SK-N-SH treated with all-trans-retinoic acid at 6 μM for 48 hours (cell line): ENCODE results near the gene VPS11.

ENCODE experiments used
- ATAC-seq: fragments of 200-7000 bp; cut with Tn5 transposase; 3 replicates; pipeline ENCODE4 v1.9.1; 2020; ENCODE audit warnings: mild to moderate bottlenecking, moderate library complexity
- ARNTL ChIP-seq: fragments of 450-650 bp; formaldehyde crosslinking; IDR thresholded peaks from 2 replicates; pipeline ENCODE4 v1.5.0; 2020; ENCODE audit warnings: low read depth, mild to moderate bottlenecking, moderate library complexity, borderline replicate concordance
- BACH2 ChIP-seq: fragments of 250-450 bp; sonication (Bioruptor Pico); IDR thresholded peaks from 2 replicates; pipeline ENCODE4 v1.9.0; 2021; ENCODE audit warnings: mild to moderate bottlenecking, borderline replicate concordance
- CREB5 ChIP-seq: fragments of 250-450 bp; sonication (Bioruptor Pico); IDR thresholded peaks from 2 replicates; pipeline ENCODE4 v1.5.1; 2020; ENCODE audit warnings: low read depth, mild to moderate bottlenecking, moderate library complexity
- CSDC2 ChIP-seq: fragments of 250-450 bp; sonication (Bioruptor Pico); IDR thresholded peaks from 2 replicates; pipeline ENCODE4 v1.5.0; 2020; ENCODE audit warnings: mild to moderate bottlenecking, moderate library complexity
- CSRNP3 ChIP-seq: fragments of 250-450 bp; sonication (Bioruptor Pico); IDR thresholded peaks from 2 replicates; pipeline ENCODE4 v1.5.1; 2021; ENCODE audit warnings: mild to moderate bottlenecking, moderate library complexity
- ESRRG ChIP-seq: fragments of 250-450 bp; sonication (Bioruptor Pico); IDR thresholded peaks from 2 replicates; pipeline ENCODE4 v1.6.1; 2021; ENCODE audit warnings: mild to moderate bottlenecking
- GLIS3 ChIP-seq: fragments of 250-450 bp; sonication (Bioruptor Pico); IDR thresholded peaks from 2 replicates; pipeline ENCODE4 v1.5.0; 2020; ENCODE audit warnings: mild to moderate bottlenecking, moderate library complexity
- OSR1 ChIP-seq: fragments of 250-450 bp; sonication (Bioruptor Pico); IDR thresholded peaks from 2 replicates; pipeline ENCODE4 v1.8.0; 2022; ENCODE audit warnings: moderate library complexity, mild to moderate bottlenecking, inconsistent platforms
- PATZ1 ChIP-seq: fragments of 250-450 bp; sonication (Bioruptor Pico); IDR thresholded peaks from 2 replicates; pipeline ENCODE4 v1.8.0; 2020; ENCODE audit warnings: mild to moderate bottlenecking, moderate library complexity, borderline replicate concordance
- PPARA ChIP-seq: fragments of 250-450 bp; sonication (Bioruptor Pico); IDR thresholded peaks from 2 replicates; pipeline ENCODE4 v1.5.0; 2020; ENCODE audit warnings: mild to moderate bottlenecking, borderline replicate concordance
- SNAI2 ChIP-seq: fragments of 250-450 bp; sonication (Bioruptor Pico); IDR thresholded peaks from 2 replicates; pipeline ENCODE4 v1.5.0; 2020; ENCODE audit warnings: mild to moderate bottlenecking, moderate library complexity
- TCF4 ChIP-seq: fragments of 250-450 bp; sonication (Bioruptor Pico); IDR thresholded peaks from 2 replicates; pipeline ENCODE4 v1.8.0; 2021; ENCODE audit warnings: mild to moderate bottlenecking, moderate library complexity, borderline replicate concordance
- TOX ChIP-seq: fragments of 250-450 bp; sonication (Bioruptor Pico); IDR thresholded peaks from 2 replicates; pipeline ENCODE4 v1.8.0; 2021; ENCODE audit warnings: mild to moderate bottlenecking, moderate library complexity, borderline replicate concordance
- ZFP3 ChIP-seq: fragments of 250-450 bp; sonication (Bioruptor Pico); IDR thresholded peaks from 2 replicates; pipeline ENCODE4 v1.5.0; 2020; ENCODE audit warnings: mild to moderate bottlenecking, moderate library complexity
- ZFP30 ChIP-seq: fragments of 450-650 bp; formaldehyde crosslinking; IDR thresholded peaks from 2 replicates; pipeline ENCODE4 v1.5.0; 2022; ENCODE audit warnings: mild to moderate bottlenecking, moderate library complexity
- ZNF565 ChIP-seq: fragments of 450-650 bp; formaldehyde crosslinking; conservative IDR thresholded peaks from 2 replicates; pipeline ENCODE4 v1.5.0; 2020; ENCODE audit warnings: low read depth, mild to moderate bottlenecking, moderate library complexity
- ZNF70 ChIP-seq: fragments of 450-650 bp; formaldehyde crosslinking; IDR thresholded peaks from 2 replicates; pipeline ENCODE4 v1.5.0; 2020; ENCODE audit warnings: mild to moderate bottlenecking, moderate library complexity
- ZNF8 ChIP-seq: fragments of 450-650 bp; formaldehyde crosslinking; IDR thresholded peaks from 2 replicates; pipeline ENCODE4 v1.5.0; 2020; ENCODE audit warnings: mild to moderate bottlenecking, moderate library complexity
- TF ChIP-seq, protein P1 (sequence below): fragments of 250-450 bp; sonication (Bioruptor Pico); IDR thresholded peaks from 2 replicates; pipeline ENCODE4 v1.5.0; 2020; ENCODE audit warnings: mild to moderate bottlenecking, moderate library complexity
- TF ChIP-seq, protein P2 (sequence below): fragments of 250-450 bp; sonication (Bioruptor Pico); IDR thresholded peaks from 2 replicates; pipeline ENCODE4 v1.8.0; 2021; ENCODE audit warnings: low read depth, mild to moderate bottlenecking, moderate library complexity, borderline replicate concordance

VPS11 gene

DNA sequence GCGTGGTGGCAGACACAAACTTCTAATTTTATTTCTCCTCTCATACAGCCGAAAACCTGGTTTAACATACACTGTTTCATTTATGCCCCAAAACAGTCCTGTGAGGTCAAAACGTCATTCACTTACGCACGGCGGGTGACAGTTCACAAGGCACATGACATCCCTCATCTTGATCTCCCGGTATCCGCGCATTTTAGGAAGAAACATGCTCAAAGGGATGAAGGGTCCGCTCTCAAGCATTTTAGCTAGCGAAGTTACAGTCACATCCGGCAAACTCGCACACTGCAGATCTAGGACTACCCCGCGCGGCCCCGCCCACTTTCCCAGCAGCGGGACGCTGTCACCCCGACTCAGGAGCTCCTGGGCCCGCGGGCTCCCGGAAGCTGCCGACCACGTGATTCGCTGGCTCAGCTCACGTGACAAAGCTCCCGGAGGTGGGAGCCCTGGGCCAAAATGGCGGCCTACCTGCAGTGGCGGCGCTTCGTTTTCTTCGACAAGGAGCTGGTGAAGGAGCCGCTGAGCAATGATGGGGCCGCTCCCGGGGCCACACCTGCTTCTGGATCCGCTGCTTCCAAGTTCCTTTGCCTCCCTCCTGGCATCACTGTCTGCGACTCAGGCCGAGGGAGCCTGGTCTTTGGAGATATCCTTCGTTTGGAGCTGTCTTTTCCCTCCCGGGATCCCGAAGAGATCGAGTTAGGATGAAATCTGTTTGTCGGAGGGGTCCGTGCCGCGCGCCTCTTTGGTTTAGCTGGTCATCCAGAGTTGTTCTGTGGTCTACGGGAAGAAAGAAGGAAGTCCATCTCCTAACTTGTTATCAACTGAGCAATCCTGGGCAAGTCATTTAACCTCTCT lies at the start of gene VPS11:
TSS of gene VPS11 (plus strand) at position 448 of the 852 bp plus-strand sequence. CDS start at position 454, 6 bp downstream.
- peak; percentile 99 for ATAC-seq
- TF ChIP-seq, protein P1, sequence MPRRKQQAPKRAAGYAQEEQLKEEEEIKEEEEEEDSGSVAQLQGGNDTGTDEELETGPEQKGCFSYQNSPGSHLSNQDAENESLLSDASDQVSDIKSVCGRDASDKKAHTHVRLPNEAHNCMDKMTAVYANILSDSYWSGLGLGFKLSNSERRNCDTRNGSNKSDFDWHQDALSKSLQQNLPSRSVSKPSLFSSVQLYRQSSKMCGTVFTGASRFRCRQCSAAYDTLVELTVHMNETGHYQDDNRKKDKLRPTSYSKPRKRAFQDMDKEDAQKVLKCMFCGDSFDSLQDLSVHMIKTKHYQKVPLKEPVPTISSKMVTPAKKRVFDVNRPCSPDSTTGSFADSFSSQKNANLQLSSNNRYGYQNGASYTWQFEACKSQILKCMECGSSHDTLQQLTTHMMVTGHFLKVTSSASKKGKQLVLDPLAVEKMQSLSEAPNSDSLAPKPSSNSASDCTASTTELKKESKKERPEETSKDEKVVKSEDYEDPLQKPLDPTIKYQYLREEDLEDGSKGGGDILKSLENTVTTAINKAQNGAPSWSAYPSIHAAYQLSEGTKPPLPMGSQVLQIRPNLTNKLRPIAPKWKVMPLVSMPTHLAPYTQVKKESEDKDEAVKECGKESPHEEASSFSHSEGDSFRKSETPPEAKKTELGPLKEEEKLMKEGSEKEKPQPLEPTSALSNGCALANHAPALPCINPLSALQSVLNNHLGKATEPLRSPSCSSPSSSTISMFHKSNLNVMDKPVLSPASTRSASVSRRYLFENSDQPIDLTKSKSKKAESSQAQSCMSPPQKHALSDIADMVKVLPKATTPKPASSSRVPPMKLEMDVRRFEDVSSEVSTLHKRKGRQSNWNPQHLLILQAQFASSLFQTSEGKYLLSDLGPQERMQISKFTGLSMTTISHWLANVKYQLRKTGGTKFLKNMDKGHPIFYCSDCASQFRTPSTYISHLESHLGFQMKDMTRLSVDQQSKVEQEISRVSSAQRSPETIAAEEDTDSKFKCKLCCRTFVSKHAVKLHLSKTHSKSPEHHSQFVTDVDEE (CRISPR knock-in tag): no peak
- TF ChIP-seq CSRNP3 (CRISPR knock-in tag) (no peak), ZFP30 (CRISPR knock-in tag) (no peak), ESRRG (CRISPR knock-in tag) (no peak), GLIS3 (CRISPR knock-in tag) (no peak), OSR1 (no peak), CSDC2 (CRISPR knock-in tag) (no peak), SNAI2 (CRISPR knock-in tag) (no peak), ZNF8 (CRISPR knock-in tag) (no peak), TOX (CRISPR knock-in tag) (no peak), BACH2 (CRISPR knock-in tag) (no peak), TCF4 (CRISPR knock-in tag) (no peak), ZFP3 (CRISPR knock-in tag) (no peak), PATZ1 (CRISPR knock-in tag) (no peak), CREB5 (CRISPR knock-in tag) (no peak), ARNTL (CRISPR knock-in tag) (no peak), ZNF565 (no peak)
- TF ChIP-seq, protein P2, sequence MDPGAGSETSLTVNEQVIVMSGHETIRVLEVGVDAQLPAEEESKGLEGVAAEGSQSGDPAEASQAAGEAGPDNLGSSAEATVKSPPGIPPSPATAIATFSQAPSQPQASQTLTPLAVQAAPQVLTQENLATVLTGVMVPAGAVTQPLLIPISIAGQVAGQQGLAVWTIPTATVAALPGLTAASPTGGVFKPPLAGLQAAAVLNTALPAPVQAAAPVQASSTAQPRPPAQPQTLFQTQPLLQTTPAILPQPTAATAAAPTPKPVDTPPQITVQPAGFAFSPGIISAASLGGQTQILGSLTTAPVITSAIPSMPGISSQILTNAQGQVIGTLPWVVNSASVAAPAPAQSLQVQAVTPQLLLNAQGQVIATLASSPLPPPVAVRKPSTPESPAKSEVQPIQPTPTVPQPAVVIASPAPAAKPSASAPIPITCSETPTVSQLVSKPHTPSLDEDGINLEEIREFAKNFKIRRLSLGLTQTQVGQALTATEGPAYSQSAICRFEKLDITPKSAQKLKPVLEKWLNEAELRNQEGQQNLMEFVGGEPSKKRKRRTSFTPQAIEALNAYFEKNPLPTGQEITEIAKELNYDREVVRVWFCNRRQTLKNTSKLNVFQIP (CRISPR knock-in tag): no peak

GRCh38 chr11:119018074-119018938 lies 49.3 kb upstream of the VPS11 start, which contains the start of the genes RPS25 and TRAPPC4:
TSS of gene RPS25 (minus strand) at chr11:119018343. CDS start at chr11:119018284, 59 bp downstream.
TSS of gene TRAPPC4 (plus strand) at chr11:119018766. CDS start at chr11:119018796, 30 bp downstream.
- TF ChIP-seq ZNF70 (CRISPR knock-in tag): no peak
- TF ChIP-seq PPARA (CRISPR knock-in tag): no peak
- TF ChIP-seq SNAI2 (CRISPR knock-in tag): no peak
- TF ChIP-seq, protein P2 (CRISPR knock-in tag): no peak
- no peak for TF ChIP-seq CREB5 (CRISPR knock-in tag)
- peak; percentile 93 for ATAC-seq
